ENCODE data around the gene RUNX2.

DNA sequence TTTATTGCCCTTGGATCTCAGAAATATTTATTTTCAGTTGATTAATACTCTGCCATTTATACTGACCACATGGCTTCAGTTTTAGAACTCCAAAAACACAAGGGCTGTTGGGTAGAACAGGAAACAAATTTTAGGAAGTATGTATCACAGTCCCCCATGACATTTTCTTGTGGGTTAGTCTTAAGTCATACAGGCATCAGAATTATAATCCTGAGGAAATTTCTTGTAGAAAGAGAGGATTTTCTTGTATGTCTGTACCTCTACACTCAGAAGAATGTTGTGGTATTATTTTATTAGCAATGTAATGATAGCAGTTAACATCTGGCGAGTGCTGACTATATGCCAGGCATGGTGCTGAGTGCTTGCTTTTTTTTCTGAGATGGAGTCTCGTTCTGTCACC, 384.7 kb downstream of the RUNX2 start:
- TF ChIP-seq, protein P1, sequence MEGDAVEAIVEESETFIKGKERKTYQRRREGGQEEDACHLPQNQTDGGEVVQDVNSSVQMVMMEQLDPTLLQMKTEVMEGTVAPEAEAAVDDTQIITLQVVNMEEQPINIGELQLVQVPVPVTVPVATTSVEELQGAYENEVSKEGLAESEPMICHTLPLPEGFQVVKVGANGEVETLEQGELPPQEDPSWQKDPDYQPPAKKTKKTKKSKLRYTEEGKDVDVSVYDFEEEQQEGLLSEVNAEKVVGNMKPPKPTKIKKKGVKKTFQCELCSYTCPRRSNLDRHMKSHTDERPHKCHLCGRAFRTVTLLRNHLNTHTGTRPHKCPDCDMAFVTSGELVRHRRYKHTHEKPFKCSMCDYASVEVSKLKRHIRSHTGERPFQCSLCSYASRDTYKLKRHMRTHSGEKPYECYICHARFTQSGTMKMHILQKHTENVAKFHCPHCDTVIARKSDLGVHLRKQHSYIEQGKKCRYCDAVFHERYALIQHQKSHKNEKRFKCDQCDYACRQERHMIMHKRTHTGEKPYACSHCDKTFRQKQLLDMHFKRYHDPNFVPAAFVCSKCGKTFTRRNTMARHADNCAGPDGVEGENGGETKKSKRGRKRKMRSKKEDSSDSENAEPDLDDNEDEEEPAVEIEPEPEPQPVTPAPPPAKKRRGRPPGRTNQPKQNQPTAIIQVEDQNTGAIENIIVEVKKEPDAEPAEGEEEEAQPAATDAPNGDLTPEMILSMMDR (IDR thresholded peaks at IDR 0.05; ENCODE audit: poor library complexity), result no peak
- no peak for TF ChIP-seq EZH2 (IDR thresholded peaks at IDR 0.05; ENCODE audit: borderline replicate concordance)
- TF ChIP-seq EZH2phosphoT487 (IDR thresholded peaks at IDR 0.05; ENCODE audit: low read depth, severe bottlenecking, unreplicated experiment), result no peak

Measured in hepatocyte (in vitro differentiated cells).